K562 (cell line): ENCODE data around the gene MED12. TPM values are rescaled to one million over a fixed set of nuclear protein-coding genes. Genes with fewer than 3 reads are reported as not detected.

Experiments
- BHLHE40 ChIP-seq: IDR thresholded peaks from 2 replicates; pipeline ENCODE4 v1.6.1; 2011; ENCODE audit warnings: low read length, improper control_type of control experiment
- CHD7 ChIP-seq: fragments of 200-600 bp; sonication (generic); IDR thresholded peaks from one replicate; pipeline ENCODE4 v1.6.1; 2012; ENCODE audit warnings: mild to moderate bottlenecking, low read depth, low read length, inconsistent platforms
- CTCFL ChIP-seq: IDR thresholded peaks from 2 replicates; pipeline ENCODE4 v1.6.1; 2011; ENCODE audit warnings: borderline replicate concordance, low read depth, mild to moderate bottlenecking, moderate library complexity, low read length; ENCODE audit not compliant: insufficient read depth, poor library complexity, severe bottlenecking
- EHMT2 ChIP-seq: fragments of 450-650 bp; IDR thresholded peaks from 2 replicates; pipeline ENCODE4 v1.6.1; 2018; ENCODE audit warnings: antibody characterized with exemption
- ETV5 ChIP-seq: sonication (generic); formaldehyde crosslinking; IDR thresholded peaks from 2 replicates; pipeline ENCODE4 v1.4.0; 2020; ENCODE audit warnings: low read depth, mild to moderate bottlenecking, missing genetic modification reagents
- HMBOX1 ChIP-seq: sonication (generic); IDR thresholded peaks from 2 replicates; pipeline ENCODE4 v1.6.1; 2016
- SIN3B ChIP-seq: fragments of 450-650 bp; IDR thresholded peaks from 2 replicates; pipeline ENCODE4 v1.6.1; 2017; ENCODE audit warnings: low read depth, mild to moderate bottlenecking, moderate library complexity
- SIRT6 ChIP-seq: IDR thresholded peaks from one replicate; pipeline ENCODE4 v1.6.1; 2012; ENCODE audit warnings: low read depth, mild to moderate bottlenecking, control low read depth, inconsistent platforms, low read length, moderate library complexity
- ZBTB2 ChIP-seq: fragments of 450-650 bp; IDR thresholded peaks from 2 replicates; pipeline ENCODE4 v1.6.1; 2016; ENCODE audit warnings: antibody characterized with exemption
- ZFP36 ChIP-seq: fragments of 150-350 bp; IDR thresholded peaks from 2 replicates; pipeline ENCODE4 v1.6.1; 2018; ENCODE audit warnings: low read length, low read depth; ENCODE audit not compliant: partially characterized antibody
- polyA plus RNA-seq, 8 experiments: library from polyadenylated mRNA; depleted of rRNA in 4 of 8; stranded (reverse) in 5 of 8; unstranded in 3 of 8; fragments of >200 nt; fragmentation: Nextera tagmentation in 2 of 8; fragmentation: Illumina TruSeq in 1 of 8; extraction: Ambion mirVana in 2 of 8; extraction: Trizol in 1 of 8; gene quantifications; 2 replicates each; pipeline versions ENCODE4 v1.2.1 to v1.2.3, GENCODE V29; 2011 to 2014; ENCODE audit warnings: inconsistent platforms in 1 of 8, missing spikeins in 1 of 8
- total RNA-seq, 7 experiments: library from RNA; depleted of rRNA in 6 of 7; stranded (reverse); fragments of >200 nt in 6 of 7; fragmentation: Illumina TruSeq in 2 of 7; extraction: Trizol in 2 of 7; gene quantifications; 2 replicates each; pipeline versions ENCODE4 v1.2.1 to v1.2.3, GENCODE V29; 2011 to 2021; ENCODE audit warnings: low replicate concordance in 1 of 7

The MED12 gene
- total and polyA plus RNA-seq, 9 of the 15 experiments (the other 6 are each of a cell fraction or from before 2014, with no cell fraction given), result 1.6 to 49.7 (median 8.6) TPM

GRCh38 chrX:71106427-71106826 lies 12.0 kb upstream of the MED12 start, which contains the start of gene CXorf65 (continued):
- no peak for TF ChIP-seq ZBTB2
- TF ChIP-seq BHLHE40, result no peak
- TF ChIP-seq CHD7, result no peak
- TF ChIP-seq EHMT2, result 0 out of 2 replicates have a peak, but pooled peaks have one; percentile 21
- no peak for TF ChIP-seq SIN3B
- TF ChIP-seq SIRT6, result no peak
- TF ChIP-seq CTCFL, result no peak
- TF ChIP-seq ZFP36, result no peak
- peak; percentile 81 for TF ChIP-seq HMBOX1
- TF ChIP-seq ETV5 (CRISPR knock-in tag), result no peak
